Osteocyte (in vitro differentiated cells): ENCODE measurements around the gene CXCL1. TPM values are rescaled to one million over a fixed set of nuclear protein-coding genes. Genes with fewer than 3 reads are reported as not detected.

Source experiments
- DNase-seq: peaks from one replicate; pipeline ENCODE4 v3.0.0; 2021; ENCODE audit warnings: mixed read lengths; ENCODE audit not compliant: unreplicated experiment; ENCODE audit errors: extremely low spot score
- H3K27ac Mint-ChIP-seq: one replicate; pipeline ENCODE4 v1.8.0; 2021; ENCODE audit warnings: mild to moderate bottlenecking, mixed read lengths; ENCODE audit not compliant: unreplicated experiment
- H3K27me3 Mint-ChIP-seq: one replicate; pipeline ENCODE4 v1.8.0; 2021; ENCODE audit warnings: mixed read lengths; ENCODE audit not compliant: unreplicated experiment
- H3K36me3 Mint-ChIP-seq: one replicate; pipeline ENCODE4 v1.8.0; 2021; ENCODE audit warnings: mixed read lengths; ENCODE audit not compliant: unreplicated experiment
- H3K4me1 Mint-ChIP-seq: one replicate; pipeline ENCODE4 v1.8.0; 2021; ENCODE audit warnings: mixed read lengths; ENCODE audit not compliant: unreplicated experiment
- H3K4me3 Mint-ChIP-seq: one replicate; pipeline ENCODE4 v1.8.0; 2021; ENCODE audit warnings: mild to moderate bottlenecking, moderate library complexity, mixed read lengths; ENCODE audit not compliant: unreplicated experiment
- H3K9me3 Mint-ChIP-seq: one replicate; pipeline ENCODE4 v1.8.0; 2021; ENCODE audit warnings: mixed read lengths; ENCODE audit not compliant: unreplicated experiment
- CTCF ChIP-seq: fragments of 200-600 bp; sonication (generic); IDR thresholded peaks from 2 replicates; pipeline ENCODE4 v1.5.0; 2021; ENCODE audit warnings: antibody characterized with exemption, mild to moderate bottlenecking, moderate library complexity
- total RNA-seq: library from RNA; stranded (reverse); gene quantifications from 2 replicates; pipeline ENCODE4 v1.2.1, GENCODE V29; 2021

CXCL1 gene
- total RNA-seq, 1 donor from 2014 or later = 132 TPM

- peaks cover 5% of the 10 kb centered on the region for H3K9me3 Mint-ChIP-seq
These were observed 6.2 kb downstream of the CXCL1 start for GRCh38 chr4:73875401-73875800.

GRCh38 chr4:73883306-73883705 is 14.1 kb downstream of the CXCL1 start:
- Mint-ChIP-seq H3K27me3 (no peaks in the 10 kb centered on the region), H3K9me3 (no peaks in the 10 kb centered on the region), H3K36me3 (no peaks in the 10 kb centered on the region), H3K4me3 (no peak overlapping the region), H3K4me1 (peaks cover 63% of the 10 kb centered on the region), H3K27ac (peak overlapping the region; percentile 88)
- no peak for TF ChIP-seq CTCF
- DNase-seq = no peak

More at GRCh38 chr4:73875401-73875800, 6.2 kb downstream of the CXCL1 start:
- H3K4me1 Mint-ChIP-seq = peaks cover 44% of the 10 kb centered on the region
- peak overlapping the region; percentile 25 for H3K27ac Mint-ChIP-seq
- no peaks in the 10 kb centered on the region for H3K27me3 Mint-ChIP-seq
- H3K36me3 Mint-ChIP-seq = peaks cover 7% of the 10 kb centered on the region
- no peak for DNase-seq
- no peak overlapping the region for H3K4me3 Mint-ChIP-seq
- TF ChIP-seq CTCF = no peak

GRCh38 chr4:73885574-73886267 is 16.5 kb downstream of the CXCL1 start:
- Mint-ChIP-seq H3K27ac (peak overlapping the region; percentile 76), H3K4me1 (peaks cover 68% of the 10 kb centered on the region), H3K9me3 (no peaks in the 10 kb centered on the region), H3K36me3 (no peaks in the 10 kb centered on the region), H3K4me3 (no peak overlapping the region), H3K27me3 (no peaks in the 10 kb centered on the region)
- no peak for DNase-seq
- TF ChIP-seq CTCF = no peak

- no peaks in the 10 kb centered on the region for H3K27me3 Mint-ChIP-seq
- no peaks in the 10 kb centered on the region for H3K9me3 Mint-ChIP-seq
- no peak overlapping the region for H3K4me3 Mint-ChIP-seq
- peaks cover 74% of the 10 kb centered on the region for H3K4me1 Mint-ChIP-seq
- DNase-seq = no peak
- TF ChIP-seq CTCF = no peak
- peak overlapping the region; percentile 72 for H3K27ac Mint-ChIP-seq
- no peaks in the 10 kb centered on the region for H3K36me3 Mint-ChIP-seq
These were observed 22.1 kb downstream of the CXCL1 start for GRCh38 chr4:73891326-73891725.

- H3K27ac Mint-ChIP-seq = peak overlapping the region; percentile 72
- TF ChIP-seq CTCF = no peak
- DNase-seq = no peak
These were observed 22.7 kb downstream of the CXCL1 start for GRCh38 chr4:73891739-73892405.

More at GRCh38 chr4:73891739-73892405, 22.7 kb downstream of the CXCL1 start:
- H3K4me3 Mint-ChIP-seq = no peak overlapping the region
- peaks cover 74% of the 10 kb centered on the region for H3K4me1 Mint-ChIP-seq
- no peaks in the 10 kb centered on the region for H3K36me3 Mint-ChIP-seq
- no peaks in the 10 kb centered on the region for H3K27me3 Mint-ChIP-seq
- no peaks in the 10 kb centered on the region for H3K9me3 Mint-ChIP-seq
